ENCODE data around the gene UGGT2. TPM values are rescaled to one million over a fixed set of nuclear protein-coding genes. Genes with fewer than 3 reads are reported as not detected.

The UGGT2 gene
- total and polyA plus RNA-seq, 9 of the 15 experiments (the other 6 are each of a cell fraction or from before 2014, with no cell fraction given): 3.5 to 24.5 (median 18.3) TPM

DNA sequence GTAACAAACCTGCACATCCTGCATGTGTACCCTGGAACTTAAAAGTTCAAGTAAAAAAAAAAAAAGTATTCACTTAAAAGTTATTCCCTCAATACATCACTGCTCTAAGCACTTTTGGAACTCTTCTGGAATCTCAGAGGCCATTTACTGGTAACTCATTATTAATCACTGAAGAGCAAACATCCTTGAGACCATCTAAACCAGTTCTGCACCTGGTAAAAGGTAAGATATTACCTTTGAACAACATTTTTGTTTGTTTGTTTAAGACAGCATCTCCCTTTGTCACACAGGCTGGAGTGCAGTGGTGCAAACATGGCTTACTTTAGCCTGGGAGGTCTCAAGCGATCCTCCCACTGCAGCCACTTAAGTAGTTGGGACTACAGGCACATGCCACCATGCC, 16.7 kb downstream of the UGGT2 start:
- Histone ChIP-seq H3K79me2 (ENCODE audit: control insufficient read depth, insufficient read depth, low read length) (peaks cover 22% of the 10 kb centered on the region), H3K4me2 (ENCODE audit: insufficient read depth, low read length) (no peak overlapping the region), H3K36me3 (ENCODE audit: control insufficient read depth, insufficient read depth, low read length) (no peaks in the 10 kb centered on the region; the same call in 2 of the 3 replicates), H4K20me1 (replicated peaks; ENCODE audit: control insufficient read depth, insufficient read depth, low read length) (no peaks in the 10 kb centered on the region), H3K27me3 (ENCODE audit: control insufficient read depth in 2 of 2, insufficient read depth in 2 of 2, low read length in 2 of 2) (no peaks in the 10 kb centered on the region), H3K9me1 (ENCODE audit: control insufficient read depth, insufficient read depth, low read length) (no peaks in the 10 kb centered on the region), H3K4me1 (replicated peaks in 1 of 2; ENCODE audit: control insufficient read depth in 2 of 2, insufficient read depth in 2 of 2, low read length in 2 of 2) (peaks cover 0 to 5% of the 10 kb centered on the region in 2 experiments; a peak in 2 of 5 replicates), H2AFZ (ENCODE audit: low read depth, low read length) (no peak overlapping the region), H3K9ac (ENCODE audit: insufficient read depth in 1 of 2, low read depth in 2 of 2, low read length in 2 of 2) (no peak overlapping the region), H3K4me3 (no peak overlapping the region), H3K27ac (ENCODE audit: extremely low read depth, low read depth, low read length) (no peak overlapping the region), H3K9me3 (replicated peaks; ENCODE audit: control insufficient read depth, insufficient read depth, low read depth, low read length) (no peaks in the 10 kb centered on the region)
- no peak for ATAC-seq
- in situ Hi-C loops (cut with MboI): no loop called here
- FAIRE-seq: no peak
- ChIA-PET CTCF (ENCODE audit: low intra/inter-chr PET ratio) (no interaction called here), POLR2A (no interaction called here)
- WGBS (ENCODE audit: insufficient coverage, low coverage, missing lambda C conversion rate): 100% methylated on average over 1 of the region's 1 CpG
- BruUV-seq (replicated peaks): no TSS peak
- no peak for TF ChIP-seq CBX3 (IDR thresholded peaks at IDR 0.05; ENCODE audit: borderline replicate concordance in 1 of 2, low read length in 2 of 2)
- no peak for TF ChIP-seq POLR3G (IDR thresholded peaks at IDR 0.05; ENCODE audit: extremely low read depth, insufficient read length, insufficient replicate concordance)
- TF ChIP-seq MTF1 (CRISPR knock-in tag; IDR thresholded peaks at IDR 0.05; ENCODE audit: borderline replicate concordance): no peak
- no peak for TF ChIP-seq TRIM24 (IDR thresholded peaks at IDR 0.05)
- no peak for TF ChIP-seq SP2 (IDR thresholded peaks at IDR 0.05; ENCODE audit: extremely low read depth, low read depth, low read length, poor library complexity, severe bottlenecking)
- no peak for TF ChIP-seq PYGO2 (tag; IDR thresholded peaks at IDR 0.05)
- TF ChIP-seq ZNF551 (CRISPR knock-in tag; IDR thresholded peaks at IDR 0.05): no peak
- no peak for TF ChIP-seq HMG20B (CRISPR knock-in tag; IDR thresholded peaks at IDR 0.05)
- no peak for TF ChIP-seq FOXP1 (CRISPR knock-in tag; IDR thresholded peaks at IDR 0.05)
- no peak for TF ChIP-seq MCM2 (IDR thresholded peaks at IDR 0.05; ENCODE audit: low read depth)
- no peak for TF ChIP-seq ZNF785 (CRISPR knock-in tag; IDR thresholded peaks at IDR 0.05)
- TF ChIP-seq FOXA1 (IDR thresholded peaks at IDR 0.05; ENCODE audit: borderline replicate concordance): no peak
- TF ChIP-seq THRAP3 (IDR thresholded peaks at IDR 0.05; ENCODE audit: borderline replicate concordance): no peak
- TF ChIP-seq, protein P1, sequence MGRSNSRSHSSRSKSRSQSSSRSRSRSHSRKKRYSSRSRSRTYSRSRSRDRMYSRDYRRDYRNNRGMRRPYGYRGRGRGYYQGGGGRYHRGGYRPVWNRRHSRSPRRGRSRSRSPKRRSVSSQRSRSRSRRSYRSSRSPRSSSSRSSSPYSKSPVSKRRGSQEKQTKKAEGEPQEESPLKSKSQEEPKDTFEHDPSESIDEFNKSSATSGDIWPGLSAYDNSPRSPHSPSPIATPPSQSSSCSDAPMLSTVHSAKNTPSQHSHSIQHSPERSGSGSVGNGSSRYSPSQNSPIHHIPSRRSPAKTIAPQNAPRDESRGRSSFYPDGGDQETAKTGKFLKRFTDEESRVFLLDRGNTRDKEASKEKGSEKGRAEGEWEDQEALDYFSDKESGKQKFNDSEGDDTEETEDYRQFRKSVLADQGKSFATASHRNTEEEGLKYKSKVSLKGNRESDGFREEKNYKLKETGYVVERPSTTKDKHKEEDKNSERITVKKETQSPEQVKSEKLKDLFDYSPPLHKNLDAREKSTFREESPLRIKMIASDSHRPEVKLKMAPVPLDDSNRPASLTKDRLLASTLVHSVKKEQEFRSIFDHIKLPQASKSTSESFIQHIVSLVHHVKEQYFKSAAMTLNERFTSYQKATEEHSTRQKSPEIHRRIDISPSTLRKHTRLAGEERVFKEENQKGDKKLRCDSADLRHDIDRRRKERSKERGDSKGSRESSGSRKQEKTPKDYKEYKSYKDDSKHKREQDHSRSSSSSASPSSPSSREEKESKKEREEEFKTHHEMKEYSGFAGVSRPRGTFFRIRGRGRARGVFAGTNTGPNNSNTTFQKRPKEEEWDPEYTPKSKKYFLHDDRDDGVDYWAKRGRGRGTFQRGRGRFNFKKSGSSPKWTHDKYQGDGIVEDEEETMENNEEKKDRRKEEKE (IDR thresholded peaks at IDR 0.05; ENCODE audit: borderline replicate concordance in 1 of 2, control insufficient read depth in 1 of 2, low read depth in 2 of 2, low read length in 1 of 2): no peak
- no peak for TF ChIP-seq ADNP (tag; IDR thresholded peaks at IDR 0.05)
- no peak for TF ChIP-seq ZC3H11A (IDR thresholded peaks at IDR 0.05; ENCODE audit: low read depth, low read length)
- no peak for TF ChIP-seq HMGN3 (IDR thresholded peaks at IDR 0.05; ENCODE audit: borderline replicate concordance, extremely low read depth, insufficient read length, low read depth, low read length)
- no peak for TF ChIP-seq BRCA1 (IDR thresholded peaks at IDR 0.05)
- no peak for TF ChIP-seq BRCA1 (CRISPR knock-in tag; IDR thresholded peaks at IDR 0.05)
- intact Hi-C loops (cut with micrococcal nuclease): no loop called here
- DNase-seq (ENCODE audit: extremely low read depth in 1 of 4, low spot score in 3 of 4): no peak
